Stomach (tissue), 9 donors: ENCODE results near the gene ZSCAN30. TPM values are rescaled to one million over a fixed set of nuclear protein-coding genes. Genes with fewer than 3 reads are reported as not detected.

ENCODE experiments used
- DNase-seq, 2 donors: peaks; one replicate each; pipeline versions ENCODE4 v3.0.0 to v3.0.0-alpha.2; 2013 to 2019
- H3K27ac ChIP-seq, 5 donors: fragments of 200-600 bp in 4 of 5; sonication (generic) in 4 of 5; one replicate each; pipeline ENCODE4 v1.5.1; 2013 to 2019; ENCODE audit warnings: mild to moderate bottlenecking in 1 of 5, moderate library complexity in 1 of 5
- H3K27me3 ChIP-seq, 3 donors: fragments of 200-600 bp; sonication (generic); one replicate each; pipeline ENCODE4 v1.5.1; 2017 to 2019; ENCODE audit warnings: mixed run types in 1 of 3
- H3K36me3 ChIP-seq, 4 donors: fragments of 200-600 bp; sonication (generic); 1 replicate in 3 of 4; 2 replicates in 1 of 4; pipeline ENCODE4 v1.5.1; 2016 to 2019
- H3K4me1 ChIP-seq, 4 donors: fragments of 200-600 bp; sonication (generic); one replicate each; pipeline ENCODE4 v1.5.1; 2016 to 2019
- H3K4me3 ChIP-seq, 4 donors: fragments of 200-600 bp; sonication (generic) in 3 of 4; one replicate each; pipeline ENCODE4 v1.5.1; 2016 to 2019; ENCODE audit warnings: mild to moderate bottlenecking in 1 of 4
- H3K9me3 ChIP-seq, 4 donors: fragments of 200-600 bp; sonication (generic); one replicate each; pipeline ENCODE4 v1.5.1; 2016 to 2019
- CTCF ChIP-seq, 7 experiments: fragments of 450-650 bp in 4 of 7; fragments of 200-600 bp in 3 of 7; sonication (generic) in 3 of 7; IDR thresholded peaks; one replicate each; pipeline ENCODE4 v1.5.1; 2016 to 2019; ENCODE audit warnings: antibody characterized with exemption in 7 of 7, control low read depth in 2 of 7, mild to moderate bottlenecking in 1 of 7
- EP300 ChIP-seq: sonication (generic); formaldehyde crosslinking; IDR thresholded peaks from one replicate; pipeline ENCODE4 v1.6.1; 2017; ENCODE audit warnings: antibody characterized with exemption
- POLR2A ChIP-seq, 4 donors: fragments of 450-650 bp; IDR thresholded peaks; one replicate each; pipeline ENCODE4 v1.6.1; 2016; ENCODE audit warnings: antibody characterized with exemption in 4 of 4, control low read depth in 2 of 4, mild to moderate bottlenecking in 1 of 4, moderate library complexity in 1 of 4
- POLR2AphosphoS5 ChIP-seq, 3 donors: sonication (generic); formaldehyde crosslinking; IDR thresholded peaks; one replicate each; pipeline ENCODE4 v1.6.1; 2016; ENCODE audit warnings: antibody characterized with exemption in 3 of 3
- WGBS, 5 donors: extraction: QIAGEN DNeasy Blood & Tissue Kit in 3 of 5; methylation state at CpG; one replicate each; pipeline versions ENCODE4 v1.1.5 to v1.1.7; 2013 to 2018; 5-methylcytosine and 5-hydroxymethylcytosine counted together
- intact Hi-C: fragments of 100-400 bp; cut with DNase I; formaldehyde crosslinking; loops from one replicate; pipeline ENCODE4 v1.15.1; 2023; ENCODE audit warnings: low total_unique reads
- polyA plus RNA-seq, 3 donors: library from polyadenylated mRNA; stranded (reverse); fragments of 200-250 nt; gene quantifications; one replicate each; pipeline ENCODE4 v1.2.3, GENCODE V29; 2013
- total RNA-seq, 5 donors: library from RNA; depleted of rRNA; stranded (reverse); fragments of >200 nt; gene quantifications; one replicate each; pipeline versions ENCODE4 v1.1.0 to v1.2.3, GENCODE V29; 2014 to 2016
- donor health status: healthy with polysubstance abuse.
- donor health status: Bipolar disorder and iron deficiency.
- donor health status: healthy.

ZSCAN30 gene
- total and polyA plus RNA-seq, 8 donors = 3.7 to 22.0 (median 9.6) TPM

- H3K27me3 ChIP-seq = no peaks in the 10 kb centered on the region
- H3K27ac ChIP-seq = no peak overlapping the region
- H3K9me3 ChIP-seq = no peaks in the 10 kb centered on the region
- TF ChIP-seq POLR2A (IDR thresholded peaks at IDR 0.05) (no peak), EP300 (no peak), CTCF (IDR thresholded peaks at IDR 0.05) (no peak), POLR2AphosphoS5 (IDR thresholded peaks at IDR 0.05) (no peak)
- peaks cover 3 to 44% (median 36%) of the 10 kb centered on the region in 4 donors for H3K36me3 ChIP-seq
- WGBS, 5 donors = 91 to 100% (median 92%) methylated on average over 2 of the region's 2 CpGs
- peaks cover 0 to 12% (median 8%) of the 10 kb centered on the region in 4 donors for H3K4me1 ChIP-seq
- DNase-seq = no peak
- no peak overlapping the region for H3K4me3 ChIP-seq
- intact Hi-C loops = no loop called here
Observed at GRCh38 chr18:35264409-35264808, 25.6 kb downstream of the ZSCAN30 start.

- no peak for DNase-seq
- 87 to 99% (median 98%) methylated on average over 3 of the region's 3 CpGs for WGBS, 5 donors
Observed at GRCh38 chr18:35256947-35257346, 33.1 kb downstream of the ZSCAN30 start.

GRCh38 chr18:35253655-35254287 is 36.3 kb downstream of the ZSCAN30 start:
- no peak for DNase-seq
- Histone ChIP-seq H3K4me1 (no peaks in the 10 kb centered on the region), H3K36me3 (peaks cover 7 to 84% (median 71%) of the 10 kb centered on the region in 4 donors), H3K27me3 (no peaks in the 10 kb centered on the region), H3K9me3 (peaks cover 0 to 30% (median 10%) of the 10 kb centered on the region in 4 donors), H3K4me3 (no peak overlapping the region), H3K27ac (no peak overlapping the region)
- intact Hi-C loops = no loop called here
- 94 to 98% (median 96%) methylated on average over 4 of the region's 4 CpGs for WGBS, 5 donors
- TF ChIP-seq EP300 (no peak), POLR2AphosphoS5 (IDR thresholded peaks at IDR 0.05) (no peak), POLR2A (IDR thresholded peaks at IDR 0.05) (no peak), CTCF (IDR thresholded peaks at IDR 0.05) (no peak)

More at GRCh38 chr18:35256947-35257346, 33.1 kb downstream of the ZSCAN30 start:
- no peak overlapping the region for H3K27ac ChIP-seq
- H3K27me3 ChIP-seq = no peaks in the 10 kb centered on the region
- H3K9me3 ChIP-seq = peaks cover 0 to 29% (median 10%) of the 10 kb centered on the region in 4 donors
- H3K4me3 ChIP-seq = no peak overlapping the region
- no peaks in the 10 kb centered on the region for H3K4me1 ChIP-seq
- intact Hi-C loops = no loop called here
- peaks cover 3 to 84% (median 63%) of the 10 kb centered on the region in 4 donors for H3K36me3 ChIP-seq
- TF ChIP-seq POLR2AphosphoS5 (IDR thresholded peaks at IDR 0.05) (no peak), CTCF (IDR thresholded peaks at IDR 0.05) (no peak), POLR2A (IDR thresholded peaks at IDR 0.05) (no peak), EP300 (no peak)

GRCh38 chr18:35252466-35252865 is 37.6 kb downstream of the ZSCAN30 start:
- TF ChIP-seq POLR2A (IDR thresholded peaks at IDR 0.05) = no peak
- TF ChIP-seq EP300 = no peak
- no peak for TF ChIP-seq CTCF (IDR thresholded peaks at IDR 0.05)
- no peak for TF ChIP-seq POLR2AphosphoS5 (IDR thresholded peaks at IDR 0.05)
- intact Hi-C loops = no loop called here
- Histone ChIP-seq H3K27me3 (no peaks in the 10 kb centered on the region), H3K27ac (no peak overlapping the region), H3K36me3 (peaks cover 15 to 88% (median 78%) of the 10 kb centered on the region in 4 donors), H3K4me3 (no peak overlapping the region), H3K4me1 (no peaks in the 10 kb centered on the region), H3K9me3 (peaks cover 0 to 30% (median 10%) of the 10 kb centered on the region in 4 donors)
- 85 to 100% (median 92%) methylated on average over 1 of the region's 1 CpG for WGBS, 5 donors
- no peak for DNase-seq
